Keratinocyte (primary cell): ENCODE measurements around the gene KNG1.

Experiments
- CTCF ChIP-seq, 3 experiments: IDR thresholded peaks in 1 of 3; conservative IDR thresholded peaks in 1 of 3; optimal IDR thresholded peaks in 1 of 3; 2 replicates in 2 of 3; 3 replicates in 1 of 3; pipeline versions ENCODE3 to v1.5.1; 2011; ENCODE audit warnings: low read length in 3 of 3, mild to moderate bottlenecking in 3 of 3, moderate library complexity in 2 of 3, control low read depth in 1 of 3, inconsistent platforms in 1 of 3; ENCODE audit not compliant: insufficient read depth in 2 of 3; ENCODE audit errors: extremely low read depth in 1 of 3
- EZH2 ChIP-seq: IDR thresholded peaks from one replicate; pipeline ENCODE4 v1.6.1; 2012; ENCODE audit warnings: inconsistent platforms, mild to moderate bottlenecking, low read length, moderate library complexity

- TF ChIP-seq CTCF (optimal IDR thresholded peaks at IDR 0.05 in 1 of 3, IDR thresholded peaks at IDR 0.05 in 1 of 3, conservative IDR thresholded peaks at IDR 0.05 in 1 of 3; ENCODE audit: extremely low read depth in 1 of 3, insufficient read depth in 2 of 3, low read length in 3 of 3) = no peak
- no peak for TF ChIP-seq EZH2
Observed at GRCh38 chr3:186697510-186697909, 19.6 kb upstream of the KNG1 start.
